Stimulated activated CD8-positive, alpha-beta memory T cell treated with anti-CD3 and anti-CD28 coated beads, Interleukin-12 subunit alpha, Interleukin-12 subunit beta, amount 100 ng/mL, for 24 hours (primary cell): Measurements from ENCODE around the gene USP10.
"Not testable (repeated sequence)": the region's sequence is repeated elsewhere in the genome, so short reads cannot be mapped to it uniquely, and the experiment has no call there.

Experiments used
- DNase-seq: peaks from one replicate; pipeline ENCODE4 v3.0.0-alpha.2; 2020; ENCODE audit errors: extremely low read depth

USP10 gene

DNA sequence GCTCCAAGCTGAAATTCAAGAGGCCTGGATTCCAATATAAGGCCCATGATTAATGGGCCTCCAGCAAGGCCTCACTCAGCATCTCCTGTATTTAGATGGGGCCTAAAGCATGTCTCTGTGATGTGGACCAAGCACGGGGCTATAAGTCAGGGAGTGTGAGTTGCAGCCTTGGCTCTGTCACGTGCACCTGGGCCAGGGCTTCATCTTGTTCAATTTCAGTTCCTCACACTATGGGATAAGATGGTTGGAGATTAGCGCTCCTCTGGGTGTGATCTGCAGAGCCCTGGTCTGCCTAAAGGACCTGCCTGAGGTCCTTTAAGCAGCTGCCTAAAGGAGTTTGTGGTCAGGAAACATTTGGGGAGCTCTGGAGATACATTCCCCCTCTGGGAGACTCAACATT is 26.2 kb upstream of the USP10 start:
- no peak for DNase-seq

DNA sequence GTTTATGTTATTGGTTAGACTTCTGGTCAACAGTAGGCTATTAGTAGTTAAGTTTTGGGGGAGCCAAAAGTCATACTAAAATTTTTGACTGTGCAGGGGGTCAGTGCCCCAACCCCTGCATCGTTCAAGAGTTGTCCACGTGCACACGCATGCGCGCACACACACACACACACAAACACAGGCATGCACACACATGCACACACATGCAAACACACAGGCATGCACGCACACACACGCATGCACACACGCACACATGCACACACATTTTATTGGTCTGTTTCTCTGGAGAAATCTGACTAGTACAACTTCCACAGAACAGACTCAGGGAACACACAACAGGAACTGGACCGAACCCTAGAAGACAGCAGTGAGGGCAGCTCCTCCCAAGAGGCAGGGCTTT is 24.4 kb upstream of the USP10 start:
- DNase-seq = no peak

DNA sequence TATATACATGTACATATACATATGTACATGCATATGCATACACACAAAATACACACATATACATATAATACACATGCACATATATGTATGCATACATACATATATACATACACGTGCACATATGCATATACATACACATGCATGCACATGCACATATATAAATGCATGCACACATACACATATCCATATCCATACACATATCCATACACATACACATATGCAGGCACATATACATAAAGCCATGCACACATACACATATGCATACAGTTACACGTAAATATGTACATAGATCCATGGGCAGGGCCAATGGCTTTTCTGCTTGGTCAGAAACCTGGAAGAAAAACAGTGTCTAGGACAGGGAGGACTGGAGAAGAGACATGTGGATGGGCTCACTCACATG is 23.9 kb upstream of the USP10 start:
- DNase-seq = no peak

DNA sequence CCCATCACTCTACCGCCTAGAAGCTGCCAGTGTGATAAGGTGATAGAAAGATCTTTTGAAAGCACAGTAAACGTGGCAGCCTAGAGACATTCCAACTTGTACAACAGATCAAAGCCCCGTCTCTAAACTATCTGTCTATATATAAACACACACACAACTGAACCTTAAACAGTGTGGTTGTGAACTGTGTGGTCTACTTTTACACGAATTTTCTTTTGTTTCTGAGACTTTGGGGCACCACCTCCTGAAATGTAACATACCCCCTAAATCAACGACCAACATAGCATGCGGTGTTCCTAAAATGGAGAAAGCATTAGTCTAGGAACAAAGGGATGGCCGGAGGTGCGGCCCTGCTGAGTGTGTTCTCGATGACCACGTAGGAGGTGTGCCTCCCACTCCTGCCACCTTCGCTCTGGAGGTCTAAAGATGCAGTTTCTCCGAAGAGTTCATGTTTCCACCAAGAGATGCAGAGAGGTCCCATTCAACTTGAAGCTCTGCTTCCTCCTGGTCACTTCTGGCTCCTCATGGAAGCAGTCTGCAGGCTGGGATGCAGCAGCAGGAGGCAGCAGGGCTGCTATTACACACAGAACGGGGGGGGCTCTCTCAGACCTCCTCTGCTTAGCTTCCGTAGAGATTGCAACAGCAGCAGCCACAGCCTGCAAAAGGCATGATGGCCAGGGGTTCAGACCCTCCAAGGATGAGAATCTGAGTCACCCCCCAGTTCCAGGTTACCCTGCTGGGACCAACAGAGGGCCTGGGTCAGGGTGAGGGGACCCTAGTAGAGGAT is 22.6 kb upstream of the USP10 start:
- DNase-seq = no peak

DNA sequence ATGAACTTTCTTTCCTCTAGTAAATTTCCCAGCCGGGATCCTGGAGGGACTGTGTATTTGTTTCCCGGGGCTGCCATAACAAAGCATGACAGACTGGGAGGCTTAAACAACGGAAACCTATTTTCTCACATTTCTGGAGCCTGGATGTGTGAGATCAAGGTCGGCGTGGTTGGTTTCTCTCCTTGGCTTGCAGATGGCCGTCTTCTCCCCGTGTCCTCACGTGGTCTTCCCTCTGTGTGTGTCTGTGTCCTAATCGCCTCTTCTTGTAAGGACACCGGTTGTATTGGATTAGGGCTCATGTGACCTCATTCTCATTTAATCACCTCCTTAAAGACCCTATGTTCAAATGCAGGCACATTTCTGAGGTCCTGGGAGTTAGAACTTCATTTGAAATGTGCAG is 22.0 kb upstream of the USP10 start:
- no peak for DNase-seq

DNA sequence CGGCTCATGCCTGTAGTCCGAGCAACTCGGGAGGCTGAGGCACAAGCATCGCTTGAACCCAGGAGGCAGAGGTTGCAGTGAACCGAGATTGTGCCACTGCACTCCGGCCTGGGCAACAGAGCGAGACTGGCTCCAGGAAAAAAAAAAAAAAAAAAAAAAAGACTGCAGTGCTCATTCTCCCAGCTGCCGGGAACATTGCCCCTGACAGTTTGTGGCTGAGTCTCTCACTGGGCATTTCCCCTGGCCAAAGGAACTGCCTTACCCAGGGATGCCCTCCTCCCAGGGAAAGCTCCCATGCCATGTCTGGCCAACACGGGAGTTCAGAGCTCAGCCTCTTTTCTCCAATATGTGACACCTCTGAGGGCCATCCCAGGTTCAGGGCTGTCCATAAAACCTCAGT is 21.3 kb upstream of the USP10 start:
- DNase-seq = no peak

DNA sequence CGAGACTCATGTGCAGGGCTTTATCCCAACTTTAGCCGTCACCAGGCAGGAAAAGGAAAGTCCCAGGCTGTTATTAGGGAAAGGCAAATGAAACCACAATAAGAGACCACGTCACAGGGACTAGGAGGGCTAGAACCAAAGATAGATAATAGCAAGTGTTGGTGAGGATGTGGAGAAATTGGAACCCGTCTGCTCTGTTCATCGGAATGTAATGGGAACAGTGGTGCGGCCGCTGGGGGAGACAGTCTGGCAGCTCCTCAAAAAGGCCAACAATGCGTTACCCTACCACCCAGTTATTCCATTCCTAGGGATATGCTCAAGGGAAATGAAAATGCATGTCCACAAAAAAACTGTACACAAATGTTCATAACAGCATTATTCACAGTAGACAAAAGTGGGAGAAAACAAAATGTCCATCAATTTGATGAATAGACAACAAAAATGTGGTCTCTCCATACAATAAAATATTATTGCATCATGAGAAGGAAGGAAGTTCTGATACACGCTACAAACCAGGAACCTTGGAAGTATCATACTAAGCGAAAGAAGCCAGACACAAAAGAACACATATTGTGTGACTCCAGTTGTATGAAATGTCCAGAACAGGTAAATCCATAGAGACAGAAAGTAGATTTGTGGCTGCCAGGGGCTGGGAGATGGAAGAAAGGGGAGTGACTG is 19.5 kb upstream of the USP10 start:
- DNase-seq = no peak

DNA sequence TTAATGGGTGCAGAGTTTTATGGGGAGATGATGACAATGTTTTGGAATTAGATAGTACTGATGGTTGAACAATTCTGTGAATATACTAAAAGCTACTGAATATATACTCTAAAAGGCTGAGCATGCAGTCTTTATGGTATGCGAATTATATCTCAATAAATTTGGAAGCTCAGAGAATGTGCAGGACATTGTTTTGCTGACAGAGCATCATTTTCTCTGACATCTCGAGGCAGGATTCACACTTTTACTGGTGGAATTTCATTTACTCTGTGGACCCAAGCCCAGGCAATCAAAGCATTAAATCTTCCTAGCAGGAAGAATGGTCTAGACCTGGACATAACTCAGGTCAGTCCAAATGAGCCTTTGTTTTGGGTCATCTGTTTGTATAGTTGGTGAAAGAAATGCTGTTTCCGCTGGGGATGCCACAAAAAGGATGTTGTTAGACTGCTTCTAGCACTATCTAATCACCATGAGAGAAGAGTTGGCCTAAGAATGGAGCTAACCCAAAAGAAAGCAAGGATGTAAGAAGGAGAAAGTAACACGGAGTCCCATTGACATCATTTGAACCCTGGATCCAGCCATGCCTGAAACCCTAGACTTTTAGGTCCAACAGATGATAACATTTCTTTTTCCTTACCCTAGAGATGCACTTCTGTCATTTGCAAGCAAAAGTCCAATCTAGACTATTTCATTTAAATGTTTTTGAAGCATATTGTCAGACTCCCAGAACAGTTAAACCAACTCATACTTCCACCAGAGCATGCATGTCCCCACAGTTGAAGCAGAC is 18.8 kb upstream of the USP10 start:
- no peak for DNase-seq

DNA sequence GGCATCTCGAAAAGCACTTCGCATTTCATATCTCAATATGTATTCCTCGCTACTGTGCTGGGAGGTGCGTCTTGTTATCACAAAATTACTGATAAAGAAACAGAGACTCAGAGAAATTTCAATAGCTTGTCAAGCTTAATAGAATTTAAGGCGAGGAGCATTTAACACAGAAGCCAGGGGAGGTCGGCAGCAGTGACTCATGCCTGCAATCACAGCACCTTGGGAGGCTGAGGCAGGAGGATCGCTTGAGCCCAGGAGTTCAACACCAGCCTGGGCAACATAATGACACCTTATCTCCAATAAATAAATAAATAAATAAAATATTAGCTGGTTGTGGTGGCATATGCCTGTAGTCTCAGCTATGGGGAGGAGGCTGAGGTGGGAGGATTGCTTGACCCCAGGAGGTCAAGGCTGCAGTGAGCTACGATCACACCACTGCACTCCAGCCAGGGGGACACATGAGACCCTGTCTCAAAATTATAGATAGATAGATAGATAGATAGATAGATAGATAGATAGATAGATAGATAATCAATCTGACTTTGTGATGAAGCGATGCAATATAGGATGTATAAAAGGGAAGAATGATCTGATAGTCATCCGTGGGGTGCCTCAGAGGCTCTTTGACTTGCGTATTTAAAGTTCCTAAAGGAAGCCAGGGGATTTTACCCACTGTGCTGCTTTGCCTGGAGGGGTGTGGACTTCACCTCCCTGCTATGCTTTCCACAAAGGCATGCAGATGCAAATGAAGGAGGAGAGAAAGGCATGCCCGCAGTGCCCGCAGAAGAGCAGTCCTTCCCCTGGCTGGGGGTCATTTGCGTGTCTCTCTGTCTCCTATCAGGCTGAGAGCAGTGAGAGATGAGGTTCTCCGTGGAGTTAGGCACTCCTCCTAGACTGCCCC is 15.9 kb upstream of the USP10 start:
- no peak for DNase-seq

DNA sequence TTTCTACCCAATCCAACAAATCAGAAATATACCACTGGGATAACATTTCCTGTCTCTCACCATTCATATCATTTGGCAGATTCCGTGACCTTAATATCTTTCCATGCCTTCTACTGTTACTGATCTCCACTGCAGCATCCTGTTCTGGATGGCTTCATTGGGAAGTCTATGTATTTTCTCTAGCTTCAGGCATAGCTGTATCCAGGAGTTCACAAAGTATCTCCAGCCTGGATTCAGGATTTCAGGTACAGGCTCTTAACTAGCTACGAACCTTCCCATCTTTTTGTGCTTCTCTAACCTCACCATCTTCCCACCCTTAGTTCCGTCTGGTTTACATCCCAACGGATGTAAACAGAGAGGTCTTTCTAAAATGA is 15.2 kb upstream of the USP10 start:
- no peak for DNase-seq

DNA sequence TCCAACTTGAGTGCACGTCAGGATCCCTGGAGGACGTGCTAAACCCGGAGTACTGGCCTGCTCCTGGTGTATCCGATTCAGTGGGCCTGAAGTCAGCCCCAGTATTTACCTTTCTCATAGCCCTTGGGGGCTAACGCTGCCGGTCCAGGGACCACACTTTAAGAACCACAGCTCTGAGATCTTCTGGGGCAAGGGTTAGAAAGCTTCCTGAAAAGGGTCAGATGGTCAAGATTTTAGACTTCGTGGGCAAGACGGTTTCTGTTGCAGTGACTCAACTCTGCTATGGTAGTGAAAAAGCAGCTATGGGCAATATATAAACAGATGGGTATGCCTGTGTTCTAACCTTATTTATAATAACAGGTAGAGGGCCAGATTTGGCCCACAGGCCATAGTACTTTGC is 14.6 kb upstream of the USP10 start:
- no peak for DNase-seq

DNA sequence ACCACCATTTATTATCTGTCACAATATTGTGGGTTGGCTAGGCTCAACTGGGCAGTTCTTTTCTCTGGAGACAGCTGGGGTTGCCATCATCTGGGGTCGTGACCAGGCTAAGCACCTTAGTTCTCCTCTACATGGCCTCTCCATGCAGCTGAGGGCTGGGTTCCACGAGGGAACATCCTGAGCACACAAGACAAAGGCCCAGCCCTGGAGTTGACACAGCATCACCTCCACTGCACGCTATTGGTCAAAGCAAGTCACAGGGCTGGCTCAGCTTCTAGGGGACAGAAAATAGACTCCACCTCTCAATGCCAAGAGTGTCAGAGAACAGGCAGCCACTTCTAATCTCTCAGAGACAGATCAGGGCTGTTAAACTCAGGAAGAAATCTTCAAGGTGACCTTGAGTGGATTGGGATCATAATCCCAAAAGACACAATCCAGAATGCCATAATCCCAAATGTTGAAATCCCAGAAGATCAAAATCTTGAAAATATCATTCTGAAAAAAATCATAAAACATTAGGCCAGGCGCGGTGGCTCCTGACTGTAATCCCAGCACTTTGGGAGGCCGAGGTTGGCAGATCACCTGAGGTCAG is 13.0 kb upstream of the USP10 start:
- no peak for DNase-seq

DNA sequence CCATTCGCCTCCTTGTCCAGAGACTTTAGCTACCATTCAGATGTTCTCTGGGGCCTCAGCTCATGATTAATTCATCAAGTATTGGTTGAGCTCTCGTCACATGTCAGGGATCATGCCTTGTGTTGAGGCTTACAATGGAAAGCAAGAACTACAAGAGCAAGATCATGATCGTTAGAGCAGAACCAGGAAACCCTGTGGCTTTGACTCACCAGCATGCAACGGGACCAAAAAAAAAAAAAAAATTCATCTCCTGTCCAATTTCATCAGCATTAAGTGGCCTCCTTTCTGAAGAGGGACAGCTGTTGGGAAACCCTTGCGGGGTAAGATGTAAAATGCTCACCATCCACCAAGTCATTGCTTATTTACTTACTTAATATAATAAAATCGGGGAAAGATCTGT is 12.1 kb upstream of the USP10 start:
- DNase-seq = no peak

DNA sequence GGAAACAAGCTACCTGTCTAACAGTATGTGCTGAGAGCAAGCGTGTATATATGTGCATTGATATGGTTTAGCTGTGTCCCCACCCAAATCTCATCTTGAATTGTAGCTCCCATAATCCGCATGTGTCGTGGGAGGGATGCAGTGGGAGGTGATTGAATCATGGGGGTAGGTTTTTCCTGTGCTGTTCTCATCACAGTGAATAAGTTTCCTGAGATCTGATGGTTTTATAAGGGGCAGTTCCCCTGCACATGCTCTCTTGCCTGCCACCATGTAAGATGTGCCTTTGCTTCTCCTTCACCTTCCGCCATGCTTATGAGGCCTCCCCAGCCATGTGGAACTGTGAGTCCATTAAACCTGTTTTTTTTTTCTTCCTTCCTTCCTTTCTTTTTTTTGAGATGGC is 11.6 kb upstream of the USP10 start:
- DNase-seq = not testable (repeated sequence)

DNA sequence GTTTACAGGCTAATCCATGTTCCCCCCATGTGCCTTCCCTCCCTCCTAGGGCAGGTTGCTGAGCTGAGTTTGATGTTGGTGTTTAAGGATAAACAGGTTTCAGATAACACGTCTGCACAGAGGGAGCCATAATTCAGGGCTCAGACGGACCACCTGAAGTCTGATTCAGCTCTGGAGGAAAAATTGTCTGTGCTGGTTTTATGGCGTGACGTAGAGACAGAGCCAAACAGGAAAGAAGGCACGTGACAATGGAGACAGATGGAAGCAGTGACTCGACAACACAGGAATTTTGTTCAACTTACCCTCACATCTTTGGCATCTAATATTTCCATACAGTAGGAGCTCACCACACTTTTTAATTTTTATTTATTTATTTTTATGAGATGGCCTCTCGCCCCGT is 10.7 kb upstream of the USP10 start:
- no peak for DNase-seq

DNA sequence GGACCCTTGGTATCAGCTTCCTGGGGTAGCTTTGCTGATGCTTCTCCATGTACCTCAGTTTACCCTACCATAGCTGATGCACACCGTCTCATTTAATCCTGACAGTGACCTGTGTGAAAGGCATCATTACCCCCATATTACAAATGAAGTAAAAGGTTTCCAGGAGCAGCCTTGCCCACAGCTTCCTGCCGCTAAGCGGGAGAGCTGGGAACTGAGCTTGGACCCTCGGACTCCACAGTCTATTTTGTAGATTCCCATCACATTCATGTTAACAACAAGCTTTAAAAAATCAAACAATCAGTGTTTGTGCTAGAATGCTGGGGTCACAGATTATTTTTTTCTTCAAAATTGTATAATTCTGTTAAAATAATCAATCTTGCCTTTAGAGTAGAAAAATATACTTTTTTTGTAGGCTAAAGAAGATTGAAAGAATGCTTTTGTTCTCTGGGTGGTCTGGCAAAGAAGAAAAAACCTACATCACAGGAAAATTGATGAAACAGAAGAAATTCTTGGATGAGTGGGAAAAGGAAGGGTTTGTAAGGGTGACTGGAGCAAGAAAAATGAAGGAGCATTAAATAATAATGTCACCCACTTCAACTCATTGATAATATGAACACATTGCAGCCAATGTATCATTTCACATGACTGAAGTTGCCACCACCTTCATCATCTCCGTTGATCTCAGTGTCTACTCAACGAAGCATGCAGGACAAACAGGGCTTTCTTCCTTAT is 9.5 kb upstream of the USP10 start:
- no peak for DNase-seq

DNA sequence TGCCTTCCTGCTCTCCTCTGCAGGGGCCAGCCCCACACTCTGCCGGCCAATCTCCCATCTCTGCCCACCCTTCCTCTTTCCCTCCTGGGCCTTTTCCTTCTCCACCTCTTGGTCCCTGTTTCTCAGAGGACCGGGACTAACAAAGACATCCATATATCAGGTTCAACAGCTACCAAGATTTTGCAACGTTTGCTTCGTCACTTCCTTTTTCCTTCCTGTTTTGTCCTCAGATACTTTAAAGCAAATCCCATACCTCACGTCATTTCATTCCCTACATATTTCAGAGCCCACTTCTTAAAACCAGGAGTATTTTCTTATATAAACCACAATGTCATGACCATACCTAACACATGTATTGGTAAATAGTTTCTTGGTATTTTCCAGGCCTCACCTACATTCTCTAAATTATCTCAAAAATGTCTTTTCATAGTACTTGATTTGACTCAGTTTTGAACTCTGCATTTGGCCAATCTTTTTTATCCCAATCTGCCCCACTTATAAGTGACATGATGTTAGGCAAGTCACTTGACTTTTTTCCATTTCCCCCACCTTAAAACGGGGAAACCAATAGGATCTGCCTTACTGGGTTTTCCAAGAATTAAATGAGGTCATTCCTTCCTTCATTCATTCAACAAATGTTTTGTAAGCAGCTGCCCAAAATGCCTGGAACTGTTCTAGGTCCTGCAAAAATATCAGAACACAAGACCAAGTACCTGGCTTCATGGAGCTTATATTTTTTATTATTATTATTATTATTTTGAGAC is 7.2 kb upstream of the USP10 start:
- no peak for DNase-seq

DNA sequence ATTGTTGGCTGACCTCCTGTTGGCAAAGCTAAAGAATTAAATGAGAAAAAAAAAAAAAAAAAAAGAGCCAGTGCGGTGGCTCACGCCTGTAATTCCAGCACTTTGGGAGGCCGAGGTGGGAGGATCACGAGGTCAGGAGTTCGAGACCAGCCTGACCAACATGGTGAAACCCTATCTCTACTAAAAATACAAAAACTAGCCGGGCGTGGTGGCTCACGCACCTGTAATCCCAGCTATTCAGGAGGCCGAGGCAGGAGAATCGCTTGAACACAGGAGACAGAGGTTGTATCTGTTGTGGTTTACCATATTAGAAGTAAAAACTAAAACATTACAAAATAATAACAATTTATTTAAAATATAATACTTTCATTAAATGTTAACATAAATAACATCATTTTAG is 5.9 kb upstream of the USP10 start:
- DNase-seq = not testable (repeated sequence)

DNA sequence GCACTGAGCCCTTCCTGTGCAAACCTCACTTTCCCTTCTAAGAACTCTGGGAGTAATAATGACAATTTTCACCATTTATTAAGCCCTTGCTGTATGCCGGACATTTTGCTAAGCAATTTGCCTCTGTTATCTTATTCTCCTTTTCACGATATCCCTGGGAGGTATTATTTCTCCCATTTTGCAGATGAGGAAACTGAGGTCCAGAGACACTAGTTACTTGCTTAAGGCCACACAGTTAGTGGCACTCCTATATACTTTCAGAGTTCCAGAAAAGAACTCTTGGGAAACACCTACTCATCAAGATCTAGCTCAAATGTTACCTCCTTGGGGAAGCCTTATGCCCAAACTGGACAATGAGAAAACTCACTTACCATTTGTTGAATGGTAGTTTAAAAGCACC is 4.8 kb upstream of the USP10 start:
- no peak for DNase-seq

DNA sequence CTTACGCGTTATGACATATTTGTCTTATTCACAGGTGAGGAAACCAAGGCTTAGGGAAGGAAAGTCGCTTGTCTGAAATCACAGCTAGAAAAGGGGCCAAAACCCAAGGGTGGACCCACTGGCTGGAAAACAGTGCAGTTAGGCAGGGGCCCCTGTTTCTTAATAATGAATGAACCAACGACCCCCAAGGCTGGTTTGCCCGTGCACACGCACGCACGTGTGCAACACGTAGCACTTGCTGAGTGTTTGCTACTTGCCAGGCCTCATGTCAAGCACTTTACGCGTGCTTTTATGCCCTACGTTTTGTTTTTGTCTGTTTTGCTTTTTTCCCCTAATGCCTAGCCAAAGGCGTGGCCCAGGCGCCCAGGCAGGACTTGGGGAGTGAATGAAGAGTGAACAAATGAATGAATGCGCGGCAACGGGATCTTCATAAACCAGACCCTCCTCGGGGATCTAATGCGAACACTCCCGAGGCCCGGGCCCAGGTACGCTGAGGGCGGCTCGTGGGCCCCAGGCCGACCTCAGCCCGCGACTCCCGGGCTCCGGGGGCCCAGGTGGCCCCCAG is 571 bp upstream of the USP10 start:
- DNase-seq = no peak
